HG03354 (cell line): ENCODE data around the gene RERE.
A peak's percentile ranks its signal among the peaks of the same experiment; 100 is the strongest.
"Not testable (repeated sequence)": the region's sequence is repeated elsewhere in the genome, so short reads cannot be mapped to it uniquely, and the experiment has no call there.

Experiments
- ATAC-seq: cut with Tn5 transposase; IDR thresholded peaks from one replicate; pipeline ENCODE4 v1.9.1; 2021; ENCODE audit warnings: mild to moderate bottlenecking; ENCODE audit not compliant: unreplicated experiment, poor library complexity, severe bottlenecking

RERE gene

DNA sequence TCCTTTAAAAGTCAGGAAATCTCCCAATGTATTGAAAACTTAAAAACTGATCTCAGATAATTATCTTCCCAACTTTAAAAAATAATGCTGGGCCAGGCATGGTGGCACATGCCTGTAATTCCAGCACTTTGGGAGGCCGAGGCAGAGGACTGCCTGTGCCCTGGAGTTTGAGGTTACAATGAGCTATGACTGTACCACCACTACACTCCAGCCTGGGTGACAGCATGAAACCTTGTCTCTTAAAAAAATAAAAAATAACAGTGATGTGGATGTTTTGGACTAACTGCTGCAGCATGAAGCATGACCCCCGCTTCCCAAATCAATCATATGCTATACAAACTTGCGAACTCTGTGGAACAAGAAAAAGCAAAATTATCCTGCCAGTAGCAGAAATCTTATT lies 186.3 kb downstream of the RERE start:
- no peak for ATAC-seq

DNA sequence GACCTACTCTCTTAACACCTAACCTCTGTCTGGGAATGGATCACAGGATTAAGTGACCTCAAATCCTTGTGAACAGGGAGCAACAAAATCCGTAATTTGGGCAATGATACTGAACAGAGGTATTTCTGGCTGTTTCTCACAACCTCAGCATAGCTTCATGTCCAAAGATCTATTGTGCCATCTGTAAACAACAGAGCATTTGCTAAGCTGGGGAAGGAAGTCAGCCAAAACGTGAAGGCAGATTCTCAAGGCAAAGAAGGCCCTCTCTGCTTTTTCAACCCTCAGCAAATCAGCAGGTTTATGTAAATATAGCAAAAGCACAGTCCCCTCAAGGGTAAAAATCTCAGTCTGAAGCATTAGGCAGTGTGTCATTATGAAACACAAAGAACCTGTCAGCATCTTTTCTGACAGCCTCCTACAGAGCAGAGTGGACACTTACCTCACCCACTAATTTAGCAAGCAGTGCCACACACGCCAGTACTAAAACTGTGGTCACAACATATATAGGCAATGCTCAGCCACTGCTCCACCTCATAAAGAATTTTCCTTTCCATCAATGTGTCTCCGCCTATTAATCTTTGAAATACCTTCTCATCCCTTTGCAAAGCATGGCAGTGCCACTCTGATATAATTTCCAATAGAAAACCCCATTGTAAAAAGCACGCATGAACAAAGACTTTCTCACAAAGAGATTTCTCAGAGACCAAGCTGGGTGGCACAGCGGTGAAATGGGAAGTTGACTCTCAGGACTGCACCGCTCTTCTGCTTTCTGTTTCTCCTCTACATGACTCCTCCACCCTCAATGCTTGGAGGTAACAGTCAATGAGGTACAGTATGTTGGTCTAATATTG lies 188.0 kb downstream of the RERE start:
- ATAC-seq: peak; percentile 76

DNA sequence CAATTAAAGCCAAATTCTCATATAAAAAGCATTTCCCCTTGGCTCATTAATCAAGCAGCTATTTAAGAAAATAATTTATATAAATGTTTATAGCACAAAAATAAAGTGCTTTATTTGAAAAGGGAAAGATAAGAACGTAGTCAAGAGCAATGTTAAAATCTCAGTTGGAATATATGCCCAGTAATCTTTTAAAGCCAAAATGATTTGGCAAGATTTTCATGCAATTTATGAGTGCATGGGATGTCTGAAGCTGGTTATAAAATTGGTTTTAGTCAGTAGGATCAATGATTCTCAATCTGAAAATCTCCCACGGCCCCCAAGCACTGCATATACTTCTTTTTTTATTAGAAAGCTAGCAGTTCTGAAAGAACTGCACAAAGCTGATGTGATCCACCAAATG lies 188.8 kb downstream of the RERE start:
- no peak for ATAC-seq

DNA sequence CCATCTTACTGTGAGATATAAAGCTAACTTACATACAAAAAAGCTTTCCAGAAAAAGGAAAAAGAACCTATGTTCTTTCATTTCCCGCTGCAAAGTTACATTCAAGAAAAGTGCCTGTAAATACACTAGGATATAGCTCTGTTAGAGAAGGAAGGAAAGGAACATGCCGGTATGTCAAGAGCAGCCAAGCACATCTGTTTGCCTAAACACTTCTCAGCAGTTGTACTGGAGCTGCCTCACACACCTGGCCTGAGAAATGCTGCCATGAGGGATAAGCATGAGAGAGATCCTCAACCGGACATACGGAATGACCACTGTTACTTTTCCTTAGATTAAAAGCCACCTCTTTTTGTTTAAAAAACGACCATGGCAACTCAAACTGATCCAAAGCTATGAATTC lies 189.7 kb downstream of the RERE start:
- no peak for ATAC-seq

DNA sequence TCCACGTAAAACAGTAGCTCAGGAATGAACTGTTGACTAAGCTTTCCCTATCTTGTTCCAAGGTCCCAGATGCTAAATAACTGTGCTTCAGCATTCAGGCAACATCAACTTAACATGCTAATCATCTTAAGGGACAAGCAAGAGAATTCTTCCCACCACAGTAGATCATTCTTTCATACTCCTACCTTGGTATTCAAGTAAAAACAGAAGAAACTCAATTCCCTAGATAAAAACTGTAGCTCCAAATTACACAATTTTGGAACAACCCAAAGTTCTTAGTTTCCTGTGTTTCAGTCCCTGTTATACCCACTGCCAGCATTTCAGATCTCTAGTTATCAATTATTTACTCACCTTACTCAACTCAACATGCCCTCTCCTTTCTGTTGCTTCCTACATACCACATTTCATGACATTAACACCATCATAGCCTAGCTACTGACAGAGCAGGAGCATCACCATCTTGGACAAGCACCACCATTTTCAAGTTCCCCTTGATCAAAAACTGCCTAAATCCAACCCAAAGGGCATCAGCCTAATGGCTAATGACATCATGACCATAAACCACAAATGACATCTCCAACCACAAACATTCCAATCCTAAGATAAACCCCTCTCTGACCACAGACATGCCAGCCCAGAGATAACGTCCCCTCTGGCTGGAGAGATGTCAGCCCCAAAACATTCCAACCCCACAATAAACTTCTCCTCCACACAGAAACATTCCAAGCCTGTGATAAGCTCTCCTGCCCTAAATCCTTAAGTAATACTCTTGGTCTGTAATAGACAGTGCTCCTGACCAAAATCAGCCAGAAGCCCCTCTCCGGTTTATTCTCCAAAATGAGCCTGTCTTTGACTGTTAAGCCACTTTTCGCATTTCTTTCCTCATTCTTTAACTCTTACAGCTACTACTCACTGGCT lies 191.2 kb downstream of the RERE start:
- no peak for ATAC-seq

DNA sequence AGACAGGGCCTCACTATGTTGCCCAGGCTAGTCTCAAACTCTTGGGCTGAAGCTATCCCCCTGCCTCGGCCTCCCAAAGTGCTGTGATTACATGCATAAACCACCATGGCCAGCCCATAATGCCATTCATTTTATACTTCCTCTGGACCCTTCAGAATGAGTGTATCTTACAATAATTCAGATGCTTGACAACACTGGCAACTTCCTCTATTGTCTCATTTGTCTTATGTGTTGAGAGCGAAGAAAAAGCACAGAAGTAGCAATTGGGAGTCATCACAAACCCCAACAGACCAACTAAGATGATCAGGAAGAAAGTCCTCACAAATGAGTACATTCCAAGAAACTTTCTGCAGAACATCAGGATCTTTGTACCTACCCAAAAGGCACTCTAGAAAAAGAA lies 191.9 kb downstream of the RERE start:
- no peak for ATAC-seq

DNA sequence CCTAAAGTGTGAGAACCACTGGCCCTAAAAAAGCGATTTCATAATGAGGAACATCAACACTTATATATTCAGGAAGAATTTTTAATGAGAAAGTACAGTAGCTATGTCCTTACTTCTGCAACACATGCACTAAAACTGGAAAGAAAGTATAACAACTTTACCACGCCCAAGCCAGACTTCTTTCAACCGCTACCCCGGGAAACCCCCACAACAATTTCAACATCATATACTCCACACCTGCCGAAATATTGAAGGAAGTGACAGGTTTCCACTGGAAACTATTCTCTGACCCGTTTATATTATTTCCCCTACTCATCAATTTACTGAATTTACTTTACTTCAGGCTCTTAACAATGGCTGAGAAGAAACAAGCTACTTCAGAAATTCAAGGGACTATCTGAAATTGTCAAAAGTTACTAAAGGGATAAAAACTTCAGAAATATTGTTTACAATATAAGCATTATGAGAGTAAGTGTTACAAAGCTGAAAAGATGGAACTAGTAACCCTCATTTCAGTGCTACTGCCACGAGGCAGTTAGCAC lies 193.7 kb downstream of the RERE start:
- peak; percentile 62 for ATAC-seq

DNA sequence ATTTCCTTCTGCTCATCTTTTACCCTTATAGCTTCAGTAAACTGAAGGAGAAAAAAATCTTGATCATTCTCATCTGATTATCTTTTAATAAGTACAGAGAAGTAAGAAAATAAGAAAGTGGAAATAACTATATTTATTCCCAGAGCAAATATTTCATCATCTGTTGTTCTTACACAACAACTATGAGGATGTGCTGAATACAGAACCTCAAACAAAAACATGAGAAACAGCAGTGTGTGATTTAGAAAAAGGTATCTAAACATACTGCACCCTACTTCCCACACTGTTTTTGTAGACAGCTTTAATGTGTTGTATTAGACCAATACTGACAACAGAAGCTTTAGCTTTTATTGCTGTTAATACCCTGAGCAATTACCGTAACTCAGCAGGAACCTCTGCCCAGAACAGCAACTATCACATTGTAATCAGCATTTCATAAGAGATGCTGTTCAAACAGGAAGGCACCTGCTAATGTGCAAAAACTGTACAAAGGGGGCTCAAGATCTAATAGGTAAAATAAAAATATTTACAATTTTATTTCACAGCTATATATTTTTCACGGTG lies 195.6 kb downstream of the RERE start:
- not testable (repeated sequence) for ATAC-seq

DNA sequence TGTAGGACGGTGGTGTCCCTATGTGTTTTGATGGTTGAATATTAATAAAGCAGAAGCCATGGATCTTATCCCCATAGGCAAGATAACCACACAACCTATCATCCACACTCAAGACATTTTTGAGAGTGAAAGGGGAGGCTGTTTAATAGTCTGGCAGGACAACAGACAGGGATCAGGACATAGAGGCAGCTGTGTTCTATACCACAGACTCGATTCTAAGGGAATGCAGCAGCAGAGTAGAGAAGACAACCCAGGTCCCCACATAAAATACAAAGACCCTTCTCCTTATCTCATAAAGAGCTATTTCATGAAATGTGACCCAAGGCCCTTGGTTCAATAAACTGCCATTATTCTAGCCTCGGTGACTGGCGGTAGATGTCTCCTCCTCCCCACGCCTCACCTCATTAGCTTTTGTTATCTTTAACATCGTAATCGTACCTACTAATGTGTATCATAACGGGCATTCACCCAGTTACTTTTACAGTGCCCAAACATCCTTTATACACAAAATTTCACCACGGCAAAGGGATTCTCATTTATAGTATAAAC lies 196.3 kb downstream of the RERE start:
- ATAC-seq: not testable (repeated sequence)

DNA sequence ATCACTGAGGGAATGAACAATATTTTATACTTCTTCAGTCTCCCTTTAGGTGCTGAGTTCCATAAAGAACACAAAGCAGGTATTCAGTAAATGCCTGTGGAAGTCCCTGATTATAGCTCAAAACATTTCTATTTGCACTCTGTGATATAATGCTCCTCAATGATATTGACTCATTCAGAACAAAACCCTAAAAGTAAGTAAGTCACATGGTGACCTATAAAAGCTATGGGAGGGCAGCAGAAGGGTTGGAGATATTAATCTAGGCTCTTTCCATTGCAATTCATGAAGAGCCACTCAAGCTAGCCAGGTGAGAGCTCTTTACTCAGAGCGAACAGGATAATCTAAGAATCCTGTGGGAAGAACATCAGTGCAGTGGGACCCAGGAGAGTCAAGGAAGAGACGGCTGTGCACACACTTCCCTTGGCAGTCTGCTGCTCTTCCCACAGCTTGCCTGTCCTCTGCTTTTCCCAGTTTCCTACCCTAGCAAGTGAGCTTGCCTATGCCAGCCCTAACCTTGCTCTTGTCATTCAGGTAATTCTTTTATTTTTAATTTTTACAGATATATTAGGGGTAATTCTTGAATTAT lies 197.4 kb downstream of the RERE start:
- not testable (repeated sequence) for ATAC-seq

DNA sequence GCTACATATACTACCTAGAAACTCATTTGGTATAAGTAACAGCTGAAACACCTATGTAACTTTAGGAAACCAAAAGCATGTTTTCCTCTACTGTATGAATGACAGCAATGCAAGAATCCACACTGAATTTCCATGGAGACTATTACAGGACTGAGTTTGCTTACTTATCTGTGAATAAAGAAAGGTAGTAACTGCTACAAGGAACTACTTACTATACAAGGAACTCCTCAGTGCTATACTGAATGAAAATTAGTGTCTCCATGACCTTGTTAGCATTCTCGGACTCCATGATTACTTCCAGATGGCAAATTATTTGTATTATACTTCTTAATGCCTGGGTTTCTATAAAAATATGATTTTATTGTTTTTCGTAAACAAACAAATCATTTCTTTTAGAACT lies 198.0 kb downstream of the RERE start:
- ATAC-seq: not testable (repeated sequence)

DNA sequence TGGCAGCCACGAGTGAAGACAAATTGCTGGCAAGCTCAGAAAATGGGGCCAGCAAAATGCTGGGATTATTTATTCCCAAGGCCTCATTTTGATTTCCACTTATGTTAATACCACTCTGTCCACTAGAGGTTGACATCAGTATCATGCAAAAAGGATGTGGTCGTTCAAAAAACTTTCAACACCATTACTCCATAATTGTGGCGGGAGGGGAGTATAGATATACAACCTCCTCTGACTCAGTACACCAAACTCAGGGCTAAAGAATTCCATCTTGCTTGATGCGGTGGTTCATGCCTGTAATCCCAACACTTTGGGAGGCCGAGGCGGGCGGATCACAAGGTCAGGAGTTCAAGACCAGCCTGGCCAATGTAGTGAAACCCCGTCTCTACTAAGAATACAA lies 200.6 kb downstream of the RERE start:
- not testable (repeated sequence) for ATAC-seq

DNA sequence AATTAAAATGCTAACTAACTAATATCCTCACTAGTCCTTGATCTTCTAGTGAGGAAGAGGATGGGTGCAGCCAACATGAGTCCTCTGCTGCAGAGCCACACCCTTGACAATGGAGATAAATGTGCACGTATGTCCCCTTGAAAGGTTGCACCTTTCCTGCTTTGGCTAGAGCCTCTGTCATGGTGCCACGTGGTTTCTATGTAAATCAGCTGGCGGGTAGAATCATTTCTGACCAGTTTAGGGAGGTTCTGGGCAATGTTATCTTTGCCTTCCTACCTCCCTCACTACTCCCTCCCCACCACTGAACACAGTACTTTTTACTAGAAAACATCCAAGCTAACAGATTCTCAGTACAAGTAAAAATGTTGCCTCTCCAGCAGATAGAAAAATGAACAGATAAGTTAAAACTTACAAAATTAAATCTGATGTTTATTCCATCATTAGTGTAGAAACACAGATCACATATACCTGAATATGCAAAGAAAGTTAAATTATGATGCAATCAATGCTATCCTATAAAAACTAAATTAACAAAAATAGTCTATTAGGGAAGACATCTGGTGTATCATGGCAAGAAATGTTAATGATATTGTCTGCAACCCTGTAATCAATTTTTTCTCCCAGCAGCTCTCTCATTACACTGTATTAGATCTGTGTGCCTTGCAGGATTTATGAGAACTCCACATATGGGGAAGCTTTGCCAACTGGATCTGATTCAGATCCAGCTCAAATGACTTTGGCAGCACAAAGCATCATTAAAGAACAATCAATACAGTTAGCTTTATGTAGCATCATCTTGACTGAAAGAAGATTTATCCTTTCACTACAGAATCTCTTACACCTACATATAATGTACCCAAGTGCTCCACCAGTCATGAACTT lies 205.6 kb downstream of the RERE start:
- ATAC-seq: not testable (repeated sequence)

DNA sequence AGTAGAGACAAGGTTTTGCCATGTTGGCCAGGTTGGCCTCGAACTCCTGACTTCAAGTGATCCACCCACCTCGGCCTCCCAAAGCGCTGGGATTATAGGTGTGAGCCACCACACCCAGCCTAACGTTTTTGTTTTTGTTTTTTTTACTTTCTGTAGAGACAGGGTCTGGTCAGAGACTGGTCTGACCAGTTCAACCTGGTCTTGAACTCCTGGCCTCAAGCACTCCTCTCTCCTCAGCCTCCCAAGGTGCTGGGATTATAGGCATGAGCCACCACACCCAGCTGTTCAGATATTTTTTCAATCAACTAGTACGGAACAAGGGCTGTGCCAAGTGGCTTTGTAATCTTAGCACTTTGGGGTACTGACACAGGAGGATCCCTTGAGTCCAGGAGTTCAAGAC lies 209.5 kb downstream of the RERE start:
- ATAC-seq: no peak

DNA sequence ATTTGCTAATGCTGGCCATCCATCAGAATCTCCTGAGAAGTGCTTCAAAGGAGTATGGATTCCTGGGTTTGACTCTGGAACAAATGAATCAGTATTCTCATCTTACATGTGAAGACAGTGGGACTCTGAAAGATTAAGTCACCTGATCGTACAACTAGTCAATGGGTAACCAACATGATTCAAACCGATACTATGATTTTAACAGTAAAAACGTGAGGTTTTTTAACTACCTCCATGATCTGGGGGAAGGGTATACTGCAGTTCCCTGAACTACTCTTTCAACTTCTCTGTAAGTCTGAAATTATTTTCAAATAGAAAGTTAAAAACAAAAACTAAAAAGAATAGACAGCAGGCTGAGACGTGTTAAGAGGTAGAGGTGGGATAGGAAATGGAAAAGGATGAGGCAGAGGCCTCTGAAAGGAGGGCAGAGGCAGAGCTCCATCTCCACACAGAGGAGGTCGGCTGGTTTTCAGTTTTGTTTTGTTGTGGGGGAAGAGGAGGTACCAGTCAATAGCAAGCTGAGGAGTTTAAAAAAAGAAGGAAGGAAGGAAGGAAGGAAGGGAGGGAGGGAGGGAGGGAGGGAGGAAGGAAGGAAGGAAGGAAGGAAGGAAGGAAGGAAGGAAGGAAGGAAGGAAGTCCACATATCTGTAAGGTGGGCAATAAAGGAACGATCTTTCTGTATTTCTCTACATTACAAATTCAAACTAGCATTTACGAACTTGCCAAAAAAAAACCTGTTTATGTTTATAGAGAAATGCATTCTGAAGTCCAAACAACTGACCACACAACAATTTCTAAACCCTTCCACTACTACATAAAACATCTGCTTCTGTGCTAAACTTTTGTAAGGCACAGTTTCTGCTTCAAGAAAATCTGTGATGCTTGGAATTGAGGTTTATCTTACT lies 213.1 kb downstream of the RERE start:
- ATAC-seq: peak; percentile 95

DNA sequence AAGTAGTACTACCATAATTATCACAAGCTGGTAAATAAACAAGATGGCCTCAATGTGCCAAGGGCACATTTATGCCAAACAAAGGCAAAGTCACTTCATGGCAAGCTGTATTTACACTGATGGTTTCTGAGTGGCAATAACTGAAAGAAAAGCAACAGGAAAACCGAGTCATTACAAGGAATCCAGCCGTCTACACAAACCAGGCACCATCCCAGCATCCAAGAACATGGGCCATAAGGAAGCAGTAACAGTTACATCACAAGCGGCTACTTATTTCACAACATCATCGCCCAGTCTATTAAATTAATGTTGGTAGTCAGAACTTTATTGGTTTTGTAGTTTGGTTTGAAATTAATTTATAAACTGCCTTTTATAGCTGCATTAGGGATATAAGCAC lies 214.2 kb downstream of the RERE start:
- ATAC-seq: no peak

DNA sequence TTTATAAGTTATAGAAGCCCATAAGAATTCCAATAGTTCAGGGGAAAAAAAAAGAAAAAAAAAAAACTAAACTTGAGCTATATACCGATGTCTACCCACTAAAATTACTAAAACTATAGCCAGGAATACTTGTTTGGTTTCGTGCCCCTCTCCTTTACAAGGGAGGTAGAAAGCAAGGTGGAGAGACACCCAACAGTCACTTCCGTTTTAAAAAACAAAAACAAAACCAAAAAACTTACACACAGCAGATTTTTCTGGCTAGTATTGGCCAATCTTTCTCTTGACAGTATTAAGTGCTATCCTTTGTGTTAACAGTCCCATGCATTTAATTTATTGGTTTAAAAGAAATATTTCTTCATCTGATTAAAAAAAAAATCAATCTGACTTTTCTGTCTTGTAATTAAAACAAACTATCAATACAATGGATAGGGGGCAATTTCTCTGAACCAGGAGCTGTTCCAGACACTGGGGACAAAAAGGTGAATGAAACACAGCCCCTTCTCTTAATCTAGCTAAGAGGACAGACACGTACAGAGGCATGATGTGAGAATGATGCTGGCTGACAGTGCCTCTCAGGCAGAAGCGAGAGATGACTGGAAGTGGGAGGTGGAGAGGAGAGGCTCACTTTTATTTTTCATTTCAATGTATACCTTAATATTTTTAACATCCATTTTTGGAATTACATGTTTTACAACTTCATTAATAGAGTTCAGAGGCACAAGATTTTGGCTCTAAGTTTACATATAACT lies 214.8 kb downstream of the RERE start:
- no peak for ATAC-seq
